Osteoblast (primary cell): Measurements from ENCODE around the gene TENM3. TPM values are rescaled to one million over a fixed set of nuclear protein-coding genes. Genes with fewer than 3 reads are reported as not detected.

Experiments
- DNase-seq: peaks from one replicate; pipeline ENCODE4 v3.0.0; 2011; ENCODE audit warnings: low spot score, mixed read lengths; ENCODE audit not compliant: insufficient read length; ENCODE audit errors: missing footprints
- H2AFZ ChIP-seq: 2 replicates; pipeline ENCODE4 v1.6.0; 2011; ENCODE audit warnings: mild to moderate bottlenecking, low read length
- H3K27ac ChIP-seq: 2 replicates; pipeline ENCODE4 v1.5.1; 2011; ENCODE audit warnings: mild to moderate bottlenecking, low read depth, low read length, moderate library complexity
- H3K27me3 ChIP-seq: 2 replicates; pipeline ENCODE4 v1.6.0; 2012; ENCODE audit warnings: mild to moderate bottlenecking, control low read depth, inconsistent platforms, low read length, moderate library complexity; ENCODE audit not compliant: insufficient read depth
- H3K36me3 ChIP-seq: 2 replicates; pipeline ENCODE4 v1.5.1; 2011; ENCODE audit warnings: mild to moderate bottlenecking, low read length, control low read depth, moderate library complexity; ENCODE audit not compliant: insufficient read depth
- H3K4me1 ChIP-seq: 2 replicates; pipeline ENCODE4 v1.5.1; 2011; ENCODE audit warnings: mild to moderate bottlenecking, low read length, control low read depth, moderate library complexity; ENCODE audit not compliant: insufficient read depth
- H3K4me2 ChIP-seq: 2 replicates; pipeline ENCODE4 v1.6.0; 2011; ENCODE audit warnings: mild to moderate bottlenecking, low read length; ENCODE audit not compliant: insufficient read depth
- H3K4me3 ChIP-seq: fragments of 200-600 bp; sonication (generic); 3 replicates; pipeline ENCODE4 v1.5.1; 2012; ENCODE audit warnings: mild to moderate bottlenecking, low read length, inconsistent platforms; ENCODE audit not compliant: insufficient read depth
- H3K79me2 ChIP-seq: 2 replicates; pipeline ENCODE4 v1.6.0; 2012; ENCODE audit warnings: mild to moderate bottlenecking, low read length, control low read depth, inconsistent platforms; ENCODE audit not compliant: insufficient read depth
- H3K9me3 ChIP-seq: 2 replicates; pipeline ENCODE4 v1.5.1; 2011; ENCODE audit warnings: low read depth, low read length, control low read depth
- H4K20me1 ChIP-seq: 2 replicates; pipeline ENCODE4 v1.6.0; 2012; ENCODE audit warnings: mild to moderate bottlenecking, low read length, control low read depth; ENCODE audit not compliant: insufficient read depth
- CTCF ChIP-seq: IDR thresholded peaks from 2 replicates; pipeline ENCODE4 v1.5.1; 2011; ENCODE audit warnings: mild to moderate bottlenecking, low read depth, low read length, moderate library complexity; ENCODE audit errors: extremely low read depth
- total RNA-seq: library from RNA; depleted of rRNA; stranded (reverse); fragments of >200 nt; gene quantifications from 2 replicates; pipeline ENCODE4 v1.2.3, GENCODE V29; 2012

TENM3 gene
- total RNA-seq, 1 donor = 59.0 TPM

- DNase-seq = no peak
- no peak overlapping the region for H3K4me3 ChIP-seq
- H3K4me2 ChIP-seq = no peak overlapping the region
- H2AFZ ChIP-seq = no peak overlapping the region
- H3K9me3 ChIP-seq = no peaks in the 10 kb centered on the region
- peaks cover 6% of the 10 kb centered on the region for H3K4me1 ChIP-seq
- H3K27ac ChIP-seq = no peak overlapping the region
- no peaks in the 10 kb centered on the region for H4K20me1 ChIP-seq
- TF ChIP-seq CTCF = no peak
- H3K36me3 ChIP-seq = no peaks in the 10 kb centered on the region
- H3K79me2 ChIP-seq = no peaks in the 10 kb centered on the region
- H3K27me3 ChIP-seq = no peaks in the 10 kb centered on the region
Observed at GRCh38 chr4:182292612-182293011, 49.4 kb downstream of the TENM3 start.

- Histone ChIP-seq H4K20me1 (no peaks in the 10 kb centered on the region), H3K9me3 (no peaks in the 10 kb centered on the region), H2AFZ (no peak overlapping the region), H3K4me3 (no peak overlapping the region), H3K79me2 (no peaks in the 10 kb centered on the region), H3K27me3 (no peaks in the 10 kb centered on the region), H3K36me3 (no peaks in the 10 kb centered on the region), H3K27ac (no peak overlapping the region), H3K4me1 (peaks cover 9% of the 10 kb centered on the region), H3K4me2 (no peak overlapping the region)
- TF ChIP-seq CTCF = no peak
- DNase-seq = no peak
Observed at GRCh38 chr4:182293691-182294255, 50.6 kb downstream of the TENM3 start.

- no peak overlapping the region for H2AFZ ChIP-seq
- no peak overlapping the region for H3K27ac ChIP-seq
- no peaks in the 10 kb centered on the region for H3K36me3 ChIP-seq
- no peak overlapping the region for H3K4me3 ChIP-seq
- DNase-seq = no peak
- H3K27me3 ChIP-seq = no peaks in the 10 kb centered on the region
- H3K9me3 ChIP-seq = no peaks in the 10 kb centered on the region
- no peak for TF ChIP-seq CTCF
- no peaks in the 10 kb centered on the region for H3K79me2 ChIP-seq
- H4K20me1 ChIP-seq = no peaks in the 10 kb centered on the region
- H3K4me1 ChIP-seq = peaks cover 9% of the 10 kb centered on the region
- H3K4me2 ChIP-seq = no peak overlapping the region
Observed at GRCh38 chr4:182294451-182294850, 51.2 kb downstream of the TENM3 start.

- DNase-seq = no peak
- Histone ChIP-seq H3K27ac (no peak overlapping the region), H3K4me1 (peaks cover 9% of the 10 kb centered on the region), H3K4me3 (no peak overlapping the region), H3K4me2 (no peak overlapping the region), H3K27me3 (no peaks in the 10 kb centered on the region), H3K9me3 (no peaks in the 10 kb centered on the region), H4K20me1 (no peaks in the 10 kb centered on the region), H3K79me2 (no peaks in the 10 kb centered on the region), H3K36me3 (no peaks in the 10 kb centered on the region), H2AFZ (no peak overlapping the region)
- TF ChIP-seq CTCF = no peak
Observed at GRCh38 chr4:182297659-182298058, 54.5 kb downstream of the TENM3 start.
